Activated T-cell treated with anti-CD3 and anti-CD28 coated beads for 1 hour (primary cell): ENCODE results near the gene TUSC2.
"Not testable (repeated sequence)": the region's sequence is repeated elsewhere in the genome, so short reads cannot be mapped to it uniquely, and the experiment has no call there.

Source experiments
- DNase-seq: peaks from one replicate; pipeline ENCODE4 v3.0.0-alpha.2; 2020; ENCODE audit warnings: low read depth

TUSC2 gene

DNA sequence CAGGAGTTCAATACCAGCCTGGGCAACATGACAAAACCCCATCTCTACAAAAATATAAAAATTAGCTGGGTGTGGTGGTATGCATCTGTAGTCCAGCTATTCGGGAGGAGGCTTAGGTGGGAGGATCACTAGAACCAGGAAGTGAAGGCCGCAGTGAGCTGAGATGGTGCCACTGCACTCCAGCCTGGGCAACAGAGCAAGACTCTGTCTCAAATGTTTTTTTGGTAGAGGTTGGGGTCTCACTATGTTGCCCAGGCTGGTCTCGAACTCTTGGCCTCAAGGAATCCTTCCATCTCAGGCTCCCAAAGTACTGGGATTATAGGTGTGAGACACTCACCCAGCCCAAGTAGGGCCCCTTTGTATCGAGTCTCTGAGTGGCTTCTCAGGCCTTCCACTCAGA is 33.9 kb downstream of the TUSC2 start:
- no peak for DNase-seq

DNA sequence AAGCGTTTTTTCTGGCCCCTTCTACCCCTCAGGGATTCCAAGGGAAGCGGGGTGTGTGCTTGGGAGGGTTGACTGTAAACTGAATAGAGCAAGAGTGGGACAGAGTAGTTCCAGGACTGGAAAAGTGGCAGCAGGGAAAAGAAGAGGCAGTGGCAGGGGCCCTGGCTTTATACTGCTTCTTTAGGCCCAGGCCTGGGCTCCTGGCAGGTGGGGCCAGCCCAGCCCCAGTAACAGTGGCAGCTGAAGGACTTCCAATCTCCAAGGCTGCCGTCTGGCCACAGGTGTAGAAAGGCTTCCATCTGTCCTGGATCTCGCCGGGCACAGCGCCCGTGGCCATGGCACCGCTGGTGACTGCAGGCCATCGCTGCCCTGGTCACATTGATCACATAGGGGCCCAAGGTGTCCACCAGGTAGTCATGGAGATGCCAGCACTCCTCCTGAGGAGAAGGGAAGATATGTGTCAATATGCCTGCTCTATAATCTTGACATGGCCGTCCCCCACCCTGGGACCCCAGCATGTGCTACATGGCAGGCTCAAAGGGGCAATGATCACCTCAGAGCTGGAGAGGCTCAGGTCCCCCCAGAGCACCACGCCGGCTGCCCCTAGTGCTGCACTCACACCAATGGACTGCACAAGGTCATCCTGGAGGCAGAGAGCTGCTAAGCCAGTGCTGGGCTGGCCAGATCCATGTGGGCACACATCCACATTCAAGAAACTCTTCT is 34.8 kb downstream of the TUSC2 start:
- DNase-seq = no peak

DNA sequence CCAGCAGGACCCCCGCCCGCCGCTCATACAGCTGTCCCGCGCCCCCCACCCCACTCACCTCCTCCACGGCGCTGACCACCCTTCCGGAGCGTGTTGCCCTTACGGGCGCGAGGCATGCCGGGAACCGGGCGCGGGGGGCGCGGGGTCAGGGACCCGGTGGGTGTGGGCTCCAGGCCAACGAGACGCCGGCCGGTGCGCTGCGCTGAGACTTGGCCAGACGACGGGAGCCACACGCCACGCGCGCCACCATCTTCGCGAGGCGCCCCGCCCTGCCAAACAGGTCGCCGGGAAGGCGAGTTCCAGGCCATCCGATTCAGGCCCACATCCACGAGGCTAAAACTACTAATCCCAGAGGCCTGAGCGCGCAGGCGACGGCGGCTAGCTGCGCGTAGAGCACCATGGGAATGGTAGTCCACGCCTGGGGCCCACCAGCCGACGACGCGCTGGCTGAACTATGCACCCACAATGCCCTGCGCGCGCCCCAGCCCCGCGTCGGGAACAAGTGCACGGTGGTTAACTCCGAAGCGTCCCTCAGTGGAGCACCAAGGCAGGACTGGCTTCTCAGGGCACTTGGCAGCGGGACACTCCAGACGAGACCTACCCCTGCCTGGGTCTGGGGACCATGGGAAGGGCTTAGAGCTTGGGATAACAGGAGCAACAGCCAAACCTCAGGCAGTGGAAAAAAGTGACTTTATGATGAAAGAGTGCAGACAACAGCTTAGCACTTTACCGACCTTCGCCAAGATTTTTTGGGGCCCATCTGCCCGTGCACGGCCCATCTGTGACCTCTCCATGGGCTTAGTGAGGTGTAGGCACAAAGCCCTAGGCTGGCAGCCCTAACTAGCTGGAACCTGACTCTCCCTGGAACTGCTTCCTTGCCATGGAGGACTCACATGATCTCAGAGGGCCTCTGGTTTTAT is 35.6 kb downstream of the TUSC2 start, which contains the start of gene IFRD2:
Gene IFRD2 (minus strand): TSS at position 271 of the 920 bp plus-strand sequence. CDS start 155 bp downstream, at position 116.
- DNase-seq = peak; percentile 90

DNA sequence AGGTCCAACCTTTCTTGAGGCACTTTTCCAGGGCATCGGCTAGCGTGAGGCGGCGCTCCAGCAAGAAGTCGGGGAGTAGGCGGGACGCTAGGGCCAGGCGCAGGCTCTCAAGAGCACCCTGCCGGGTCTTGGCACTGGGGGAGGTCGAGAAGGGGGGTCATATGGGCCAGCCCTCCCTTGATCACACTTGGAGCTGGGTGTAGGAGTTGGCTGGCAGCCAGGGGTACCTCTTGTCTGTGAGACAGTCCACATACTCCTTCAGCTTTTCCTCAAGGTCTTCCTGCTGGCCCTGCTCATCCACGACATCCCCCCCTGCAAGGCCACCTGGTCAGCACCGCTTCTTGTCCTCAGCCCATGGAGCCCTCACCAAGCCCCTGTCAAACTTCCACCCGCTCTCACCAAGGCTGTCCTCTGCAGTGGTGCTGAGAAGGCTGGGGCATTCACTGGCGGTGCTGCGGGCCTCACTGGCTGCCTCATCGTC is 37.8 kb downstream of the TUSC2 start:
- DNase-seq = no peak

DNA sequence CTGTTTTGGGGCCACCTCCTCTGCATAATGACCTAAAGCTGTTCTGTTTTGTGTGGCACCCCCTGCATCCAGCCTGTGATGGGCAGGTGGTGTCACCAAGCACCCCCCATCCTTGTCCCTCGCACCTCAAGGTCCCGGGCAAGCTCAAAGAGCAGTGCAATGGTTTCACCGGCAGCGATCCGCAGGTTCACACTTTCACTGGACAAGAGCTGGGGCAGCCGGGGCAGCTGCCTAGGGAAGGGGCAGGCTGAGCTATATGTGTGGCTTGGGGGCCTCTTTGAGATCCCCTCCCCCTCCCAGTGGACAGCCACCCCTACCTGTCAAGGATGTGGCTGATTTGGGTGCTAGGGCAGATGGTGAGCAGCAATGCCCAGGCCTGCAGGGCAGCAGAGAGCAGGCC is 38.9 kb downstream of the TUSC2 start:
- DNase-seq = no peak

DNA sequence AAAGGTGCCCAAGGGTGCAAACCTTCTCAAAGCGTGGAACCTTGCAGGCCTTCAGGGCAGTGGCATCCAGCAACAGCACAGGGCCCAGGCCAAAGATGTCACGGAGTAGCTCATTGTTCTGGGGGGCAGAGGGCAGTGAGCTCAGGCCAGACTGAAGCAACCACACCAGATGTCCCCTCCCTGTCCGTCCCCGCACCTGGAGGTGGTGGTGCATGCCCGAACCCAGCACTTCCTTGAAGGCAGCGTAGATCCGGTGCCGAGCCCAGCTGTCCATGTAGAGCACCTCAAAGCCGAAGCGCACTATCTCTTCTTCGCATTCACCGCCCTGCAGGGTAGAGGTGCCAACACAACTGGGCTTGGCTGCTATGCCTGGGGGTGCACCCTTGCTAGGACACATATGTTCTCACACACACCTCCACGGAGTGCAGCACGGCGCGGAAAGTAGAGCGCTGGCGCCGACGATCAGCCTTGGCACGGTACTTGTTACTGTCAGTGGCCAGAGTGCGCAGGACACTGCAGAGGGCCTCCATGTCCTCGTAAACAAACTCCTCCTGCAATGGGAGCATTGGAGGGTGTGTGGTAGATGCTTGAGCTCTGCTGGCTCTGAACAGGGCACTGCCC is 39.5 kb downstream of the TUSC2 start:
- no peak for DNase-seq

DNA sequence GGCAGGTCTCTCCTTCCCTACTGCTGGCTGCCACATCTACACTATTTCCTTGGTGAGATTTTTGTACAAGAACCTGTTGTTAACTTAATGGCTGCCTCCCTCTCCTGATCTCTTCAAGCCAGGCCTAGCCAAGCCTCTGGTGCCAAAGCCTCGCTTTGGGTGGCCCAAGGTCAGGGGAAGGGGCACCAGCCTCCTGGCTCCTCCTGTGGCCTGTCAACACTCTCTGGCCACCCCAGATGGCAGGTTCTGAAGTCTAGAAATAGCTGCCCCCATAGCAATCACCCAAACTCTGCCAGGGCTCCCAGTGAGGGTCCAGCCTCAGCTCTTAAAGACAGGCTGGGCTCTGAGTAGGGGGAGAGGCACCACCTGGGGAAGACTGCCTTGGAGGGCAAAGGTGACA is 40.8 kb downstream of the TUSC2 start:
- no peak for DNase-seq

DNA sequence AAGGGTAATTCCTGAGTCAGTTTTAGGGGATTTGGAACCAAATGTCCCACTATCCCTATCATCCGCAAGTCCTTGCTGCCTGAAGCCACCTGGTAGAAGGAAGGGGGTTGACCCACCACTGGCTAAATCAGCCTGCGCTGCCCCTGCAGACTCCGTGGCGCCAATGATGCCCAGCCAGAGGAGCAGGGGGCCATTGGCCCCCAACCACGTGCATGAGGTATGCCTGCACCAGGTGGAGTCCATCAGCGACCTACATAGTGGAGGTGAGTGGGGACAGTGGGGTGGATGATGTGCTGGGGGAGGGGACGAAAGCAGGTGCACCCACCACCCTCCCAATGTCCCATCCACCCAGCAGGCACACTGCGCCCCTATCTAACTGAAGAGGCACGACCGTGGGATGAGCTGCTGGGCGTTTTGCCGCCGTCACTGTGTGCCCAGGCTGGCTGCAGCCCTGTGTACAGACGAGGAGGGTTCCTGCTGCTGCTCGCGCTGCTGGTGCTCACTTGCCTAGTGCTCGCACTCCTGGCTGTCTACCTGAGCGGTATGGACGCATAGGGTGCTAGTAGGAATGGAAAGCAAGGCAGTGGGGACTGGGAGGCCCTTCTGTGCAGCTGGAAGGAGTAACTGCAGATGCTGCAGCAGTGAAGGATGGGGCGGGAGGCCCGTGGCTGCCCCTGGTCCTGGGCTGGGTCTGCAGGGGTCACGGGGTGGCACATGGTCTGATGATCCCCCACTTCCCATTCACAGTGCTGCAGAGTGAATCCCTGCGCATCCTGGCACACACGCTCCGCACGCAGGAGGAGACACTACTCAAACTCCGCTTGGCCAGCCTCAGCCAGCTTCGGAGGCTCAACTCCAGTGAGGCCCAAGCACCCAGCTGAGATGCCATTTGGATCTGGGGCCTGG is 41.4 kb downstream of the TUSC2 start:
- no peak for DNase-seq

DNA sequence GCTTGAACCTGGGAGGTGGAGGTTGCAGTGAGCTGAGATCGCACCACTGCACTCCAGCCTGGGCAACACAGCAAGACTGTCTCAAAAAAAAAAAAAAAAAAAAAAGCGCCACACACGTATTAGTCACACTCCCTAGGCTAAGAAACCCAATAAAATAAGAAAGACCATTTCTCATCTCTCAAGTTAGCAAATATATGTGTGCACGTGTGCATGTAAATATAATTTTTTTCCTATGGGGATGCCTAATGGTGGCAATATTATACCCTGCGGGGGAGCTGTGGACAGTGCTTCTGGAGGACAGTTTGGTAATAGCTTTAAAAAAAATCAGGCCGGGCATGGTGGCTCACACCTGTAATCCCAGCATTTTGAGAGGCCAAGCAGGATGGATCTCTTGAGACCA is 43.9 kb downstream of the TUSC2 start:
- DNase-seq = not testable (repeated sequence)

DNA sequence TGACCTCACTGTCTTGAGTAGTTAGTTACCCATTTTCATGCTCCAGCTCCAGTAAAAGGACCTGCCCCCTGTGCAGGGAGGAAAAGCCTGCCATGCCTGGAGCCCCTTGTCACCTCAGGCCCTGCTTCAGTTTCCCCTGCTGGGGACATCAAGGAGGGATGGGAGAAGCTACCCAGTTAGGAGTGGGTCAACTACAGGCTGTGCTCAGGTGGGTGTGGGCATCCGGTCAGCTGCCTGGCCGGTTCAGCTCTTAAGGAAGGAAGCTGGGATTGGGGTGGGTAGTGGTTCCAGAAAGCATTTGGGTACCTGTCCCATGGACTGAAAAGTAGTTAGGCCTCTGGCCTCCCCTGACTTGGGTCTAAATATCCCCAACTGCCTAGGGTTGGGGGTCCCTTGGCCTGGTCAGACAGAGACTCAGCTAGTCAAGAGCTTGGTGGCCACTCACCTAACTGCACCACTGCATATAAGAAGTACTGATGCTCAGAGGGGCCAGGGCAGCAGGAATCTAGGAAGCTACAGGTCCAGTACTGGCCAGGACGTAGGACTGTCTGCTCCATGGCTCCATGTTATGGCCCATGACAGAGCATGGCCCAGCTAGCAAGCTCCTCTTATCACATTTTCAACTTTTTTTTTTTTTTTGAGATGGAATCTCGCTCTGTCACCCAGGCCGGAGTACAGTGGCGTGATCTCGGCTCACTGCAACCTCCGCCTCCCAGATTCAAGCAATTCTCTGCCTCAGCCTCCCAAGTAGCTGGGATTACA is 48.6 kb downstream of the TUSC2 start:
- no peak for DNase-seq

DNA sequence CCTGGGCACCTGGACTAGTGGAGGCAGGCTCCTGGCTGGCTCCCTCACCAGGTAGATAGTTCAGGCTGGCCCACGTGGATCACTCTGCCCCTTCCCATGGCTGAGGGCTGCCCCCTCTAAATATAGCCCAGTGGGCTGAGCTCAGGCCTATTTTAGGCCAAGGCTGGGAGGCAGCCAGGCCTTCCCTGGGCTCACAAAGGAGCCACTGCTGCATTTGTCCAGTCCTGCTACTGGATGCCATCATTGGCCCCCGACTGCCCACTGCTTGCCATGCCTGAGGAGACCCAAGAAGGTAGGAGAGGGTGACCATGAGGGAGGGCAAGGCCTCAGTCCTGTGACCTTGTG is 49.2 kb downstream of the TUSC2 start, which contains the start of gene LSMEM2:
Gene LSMEM2 (plus strand): TSS at position 208 of the 345 bp plus-strand sequence. CDS start 27 bp downstream, at position 235.
- DNase-seq = no peak

DNA sequence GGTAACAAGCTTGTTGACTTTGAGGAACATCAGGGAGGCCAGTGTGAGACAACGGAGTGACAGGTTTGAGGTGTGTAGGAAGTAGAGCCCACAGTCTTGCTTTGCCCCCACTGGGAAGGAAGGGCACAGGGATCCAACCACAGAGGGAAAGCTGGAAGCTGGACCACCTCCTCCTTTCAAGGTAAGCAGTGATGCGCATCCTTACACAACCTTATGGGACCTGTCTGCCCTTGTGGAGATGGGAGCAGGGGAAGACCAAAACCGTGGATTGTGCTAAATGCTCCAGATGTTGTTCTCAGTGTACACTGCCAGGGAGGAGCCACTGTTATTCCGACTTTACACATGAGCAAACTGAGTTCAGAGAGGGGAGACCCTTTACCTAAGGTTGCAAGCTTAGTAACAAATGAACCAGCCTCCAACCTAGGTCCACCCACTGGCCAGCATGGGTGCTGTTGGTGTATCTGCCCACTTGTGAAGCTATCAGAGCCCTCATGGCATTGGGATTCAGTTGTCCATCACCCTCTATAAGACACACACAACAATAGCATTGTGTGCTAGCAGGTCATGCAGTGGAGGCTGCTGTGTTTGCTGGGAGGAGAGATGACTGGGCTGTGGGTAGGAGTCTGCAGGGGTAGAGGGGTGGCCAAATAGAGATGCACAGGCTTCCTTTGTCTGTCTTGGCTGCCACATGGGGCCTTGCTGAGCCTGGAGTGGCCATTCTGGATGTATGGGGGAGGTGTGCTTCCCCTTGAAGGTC is 49.7 kb downstream of the TUSC2 start:
- DNase-seq = no peak

DNA sequence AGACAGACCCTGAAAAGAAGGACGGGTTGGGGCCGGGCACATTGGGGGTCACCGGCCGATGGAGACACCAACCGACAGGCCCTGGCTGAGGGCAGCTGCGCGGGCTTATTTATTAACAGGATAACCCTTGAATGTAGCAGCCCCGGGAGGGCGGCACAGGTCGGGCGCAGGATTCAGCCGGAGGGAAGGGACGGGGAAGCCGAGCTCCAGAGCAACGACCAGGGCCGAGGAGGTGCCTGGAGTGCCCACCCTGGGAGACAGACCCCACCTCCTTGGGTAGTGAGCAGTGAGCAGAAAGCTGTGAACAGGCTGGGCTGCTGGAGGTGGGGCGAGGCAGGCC is 51.3 kb downstream of the TUSC2 start:
- DNase-seq = no peak

DNA sequence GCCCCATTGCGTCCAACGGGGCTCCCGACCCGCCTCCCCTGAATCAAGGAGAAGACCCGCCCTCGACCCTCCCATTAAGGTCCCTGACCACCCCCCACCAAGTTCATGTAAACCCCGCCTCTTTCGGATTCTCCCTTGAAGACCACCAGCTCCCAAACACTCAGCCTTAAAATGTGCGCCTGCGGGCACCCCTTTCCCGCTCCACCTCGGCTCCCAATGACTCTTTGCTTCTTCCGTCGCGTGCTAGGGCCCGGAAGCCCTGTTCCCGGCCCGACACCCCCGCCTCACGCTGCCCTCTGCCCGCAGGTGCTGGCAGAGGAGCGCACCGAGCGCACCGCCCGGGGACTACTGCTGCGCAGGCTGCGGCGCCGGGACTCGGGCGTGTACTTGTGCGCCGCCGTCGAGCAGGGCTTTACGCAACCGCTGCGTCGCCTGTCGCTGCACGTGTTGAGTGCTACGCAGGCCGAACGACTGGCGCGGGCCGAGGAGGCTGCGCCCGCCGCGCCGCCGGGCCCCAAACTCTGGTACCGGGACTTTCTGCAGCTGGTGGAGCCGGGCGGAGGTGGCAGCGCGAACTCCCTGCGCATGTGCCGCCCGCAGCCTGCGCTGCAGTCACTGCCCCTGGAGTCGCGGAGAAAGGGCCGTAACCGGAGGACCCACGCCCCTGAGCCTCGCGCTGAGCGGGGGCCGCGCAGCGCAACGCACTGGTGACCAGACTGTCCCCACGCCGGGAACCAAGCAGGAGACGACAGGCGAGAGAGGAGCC is 51.8 kb downstream of the TUSC2 start:
- no peak for DNase-seq

DNA sequence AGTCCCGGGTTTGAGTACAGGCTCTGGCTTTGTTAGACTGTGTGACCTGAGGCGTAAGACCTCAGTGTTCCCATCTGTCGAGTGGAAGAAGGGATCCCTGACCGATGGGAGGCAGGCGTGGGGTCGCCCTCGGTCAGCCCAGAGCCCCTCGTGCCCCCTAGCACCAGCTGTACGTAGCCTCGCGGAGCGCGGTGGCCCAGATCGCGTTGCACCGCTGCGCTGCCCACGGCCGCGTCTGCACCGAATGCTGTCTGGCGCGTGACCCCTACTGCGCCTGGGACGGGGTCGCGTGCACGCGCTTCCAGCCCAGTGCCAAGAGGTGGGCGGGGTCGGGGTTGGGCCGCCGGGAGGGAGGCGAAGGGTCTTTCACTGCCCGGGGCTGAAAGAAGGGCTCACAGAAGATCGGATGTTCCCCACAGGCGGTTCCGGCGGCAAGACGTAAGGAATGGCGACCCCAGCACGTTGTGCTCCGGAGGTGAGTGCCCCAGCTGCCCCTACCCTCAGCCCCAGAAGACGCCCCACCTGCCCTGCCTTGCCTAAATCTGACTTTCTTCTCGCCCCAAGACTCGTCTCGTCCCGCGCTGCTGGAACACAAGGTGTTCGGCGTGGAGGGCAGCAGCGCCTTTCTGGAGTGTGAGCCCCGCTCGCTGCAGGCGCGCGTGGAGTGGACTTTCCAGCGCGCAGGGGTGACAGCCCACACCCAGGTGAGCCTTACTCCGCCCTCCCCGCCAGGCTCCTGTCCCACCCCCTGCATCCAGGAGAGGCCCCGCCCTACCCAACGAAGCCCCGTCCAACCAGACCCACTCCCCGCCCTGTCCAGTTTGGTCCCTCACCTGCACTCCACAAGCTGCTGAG is 52.7 kb downstream of the TUSC2 start:
- DNase-seq = no peak
